WTC11 (cell line): ENCODE measurements around the gene TAMALIN. TPM values are rescaled to one million over a fixed set of nuclear protein-coding genes. Genes with fewer than 3 reads are reported as not detected.

ENCODE experiments used
- ATAC-seq: fragments of 200-7000 bp; cut with Tn5 transposase; 2 replicates; pipeline ENCODE4 v1.10.0; 2021; ENCODE audit warnings: mild to moderate bottlenecking, moderate library complexity
- CTCF ChIA-PET: fragments of 300-600 bp; sonication (Branson Sonifier 250); formaldehyde crosslinking; loops from one replicate; lab custom pipeline; 2021; ENCODE audit warnings: antibody characterized with exemption; lab: Charles Lee
- POLR2A ChIA-PET: fragments of 350-600 bp; sonication (Branson Sonifier 250); formaldehyde crosslinking; loops from one replicate; lab custom pipeline; 2021; ENCODE audit warnings: antibody characterized with exemption; lab: Charles Lee
- DNase-seq: peaks from one replicate; pipeline ENCODE4 v3.0.0; 2021; ENCODE audit warnings: low spot score
- H3K27ac Mint-ChIP-seq: 2 replicates; pipeline ENCODE4 v1.8.0; 2021; ENCODE audit warnings: mixed read lengths
- H3K27me3 Mint-ChIP-seq: 2 replicates; pipeline ENCODE4 v1.8.0; 2021; ENCODE audit warnings: low read depth, mild to moderate bottlenecking, moderate library complexity, mixed read lengths
- H3K36me3 Mint-ChIP-seq: 2 replicates; pipeline ENCODE4 v1.8.0; 2021; ENCODE audit warnings: mixed read lengths
- H3K4me1 Mint-ChIP-seq: 2 replicates; pipeline ENCODE4 v1.8.0; 2022; ENCODE audit warnings: mixed read lengths
- H3K4me3 Mint-ChIP-seq: 2 replicates; pipeline ENCODE4 v1.8.0; 2021; ENCODE audit warnings: mild to moderate bottlenecking, moderate library complexity, mixed read lengths
- H3K9me3 Mint-ChIP-seq: 2 replicates; pipeline ENCODE4 v1.8.0; 2021; ENCODE audit warnings: mixed read lengths
- CREM ChIP-seq: sonication (generic); formaldehyde crosslinking; IDR thresholded peaks from 2 replicates; pipeline ENCODE4 v1.8.1; 2022; ENCODE audit warnings: mild to moderate bottlenecking, missing genetic modification reagents, moderate library complexity
- ESRRA ChIP-seq: sonication (generic); formaldehyde crosslinking; IDR thresholded peaks from 2 replicates; pipeline ENCODE4 v1.8.1; 2022; ENCODE audit warnings: mild to moderate bottlenecking, missing genetic modification reagents, borderline replicate concordance
- ETV6 ChIP-seq: sonication (generic); formaldehyde crosslinking; IDR thresholded peaks from 2 replicates; pipeline ENCODE4 v1.8.1; 2022; ENCODE audit warnings: mild to moderate bottlenecking, missing genetic modification reagents
- GTF2I ChIP-seq: fragments of 250-450 bp; sonication (Bioruptor Pico); conservative IDR thresholded peaks from 2 replicates; pipeline ENCODE4 v1.4.0; 2021; ENCODE audit warnings: mild to moderate bottlenecking
- JAZF1 ChIP-seq: fragments of 250-450 bp; sonication (Bioruptor Pico); IDR thresholded peaks from 2 replicates; pipeline ENCODE4 v1.9.0; 2021; ENCODE audit warnings: moderate library complexity, mild to moderate bottlenecking, inconsistent platforms
- JUN ChIP-seq: sonication (generic); formaldehyde crosslinking; IDR thresholded peaks from 2 replicates; pipeline ENCODE4 v1.8.0; 2023; ENCODE audit warnings: mild to moderate bottlenecking, missing genetic modification reagents
- MXD4 ChIP-seq: fragments of 250-450 bp; sonication (Bioruptor Pico); IDR thresholded peaks from 2 replicates; pipeline ENCODE4 v1.8.0; 2021; ENCODE audit warnings: mild to moderate bottlenecking, moderate library complexity, borderline replicate concordance
- NR1H2 ChIP-seq: sonication (generic); formaldehyde crosslinking; IDR thresholded peaks from 2 replicates; pipeline ENCODE4 v1.9.0; 2021; ENCODE audit warnings: mild to moderate bottlenecking, moderate library complexity, missing genetic modification reagents
- NR2C2 ChIP-seq: sonication (generic); formaldehyde crosslinking; IDR thresholded peaks from 2 replicates; pipeline ENCODE4 v1.8.0; 2022; ENCODE audit warnings: mild to moderate bottlenecking, missing genetic modification reagents
- SMAD4 ChIP-seq: sonication (generic); formaldehyde crosslinking; IDR thresholded peaks from 2 replicates; pipeline ENCODE4 v1.8.0; 2022; ENCODE audit warnings: mild to moderate bottlenecking, missing genetic modification reagents
- ZNF232 ChIP-seq: sonication (generic); formaldehyde crosslinking; IDR thresholded peaks from 2 replicates; pipeline ENCODE4 v1.8.0; 2022; ENCODE audit warnings: mild to moderate bottlenecking, missing genetic modification reagents
- ZNF317 ChIP-seq: sonication (generic); formaldehyde crosslinking; IDR thresholded peaks from 2 replicates; pipeline ENCODE4 v1.8.1; 2023; ENCODE audit warnings: low read depth, mild to moderate bottlenecking, moderate library complexity, missing genetic modification reagents, borderline replicate concordance
- total RNA-seq: library from RNA; stranded (reverse); gene quantifications from 3 replicates; pipeline ENCODE4 v1.2.3, GENCODE V29; 2021
- TF ChIP-seq, protein P1 (sequence below): sonication (generic); formaldehyde crosslinking; IDR thresholded peaks from 2 replicates; pipeline ENCODE4 v1.8.1; 2022; ENCODE audit warnings: low read depth, mild to moderate bottlenecking, moderate library complexity, missing genetic modification reagents, borderline replicate concordance
- TF ChIP-seq, protein P2 (sequence below): sonication (generic); formaldehyde crosslinking; IDR thresholded peaks from 2 replicates; pipeline ENCODE4 v1.8.1; 2022; ENCODE audit warnings: mild to moderate bottlenecking, moderate library complexity, missing genetic modification reagents
- TF ChIP-seq, protein P3 (sequence below): fragments of 250-450 bp; sonication (Bioruptor Pico); IDR thresholded peaks from 2 replicates; pipeline ENCODE4 v1.9.0; 2021; ENCODE audit warnings: mild to moderate bottlenecking
- TF ChIP-seq, protein P4 (sequence below): sonication (generic); formaldehyde crosslinking; IDR thresholded peaks from 2 replicates; pipeline ENCODE4 v1.8.1; 2022; ENCODE audit warnings: low read depth, missing genetic modification reagents, borderline replicate concordance
- TF ChIP-seq, protein P5 (sequence below): sonication (generic); formaldehyde crosslinking; IDR thresholded peaks from 2 replicates; pipeline ENCODE4 v1.8.1; 2022; ENCODE audit warnings: mild to moderate bottlenecking, missing genetic modification reagents, moderate library complexity, borderline replicate concordance
- TF ChIP-seq, protein P6 (sequence below): sonication (generic); formaldehyde crosslinking; IDR thresholded peaks from 2 replicates; pipeline ENCODE4 v1.8.0; 2022; ENCODE audit warnings: mild to moderate bottlenecking, missing genetic modification reagents
- TF ChIP-seq, protein P7 (sequence below): sonication (generic); formaldehyde crosslinking; IDR thresholded peaks from 2 replicates; pipeline ENCODE4 v1.8.1; 2022; ENCODE audit warnings: missing genetic modification reagents, borderline replicate concordance

Gene TAMALIN
- total RNA-seq, 1 experiment from 2014 or later, result 6.1 TPM

DNA sequence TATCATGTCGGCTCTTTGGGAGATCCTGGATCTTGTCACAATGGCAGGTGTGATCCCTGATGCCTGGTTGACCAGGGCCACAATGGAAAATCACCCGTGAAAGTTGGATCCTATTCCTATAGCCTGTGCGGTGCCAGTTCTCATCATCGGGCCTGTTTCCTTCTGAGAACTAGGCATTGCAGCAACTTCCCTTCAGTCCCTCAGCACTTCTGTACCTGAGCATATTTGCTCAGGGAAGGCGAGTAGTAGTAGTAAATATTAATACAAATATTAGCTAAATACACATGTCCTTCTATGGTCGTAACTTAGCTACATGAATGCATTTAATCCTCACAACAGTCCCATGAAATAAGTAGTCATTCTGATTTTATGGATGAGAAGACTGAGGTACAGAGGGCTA lies 22.1 kb upstream of the TAMALIN start:
- Mint-ChIP-seq H3K27ac (no peak overlapping the region), H3K4me1 (no peaks in the 10 kb centered on the region), H3K36me3 (peaks cover 37% of the 10 kb centered on the region), H3K4me3 (no peak overlapping the region), H3K9me3 (no peaks in the 10 kb centered on the region), H3K27me3 (no peaks in the 10 kb centered on the region)
- ATAC-seq (no peak), DNase-seq (no peak)
- CTCF ChIA-PET, result interaction anchor here (1.7 to 38.0 kb wide), 3 partner anchors 8 to 39 kb away, joined by 7 to 1431 read pairs (median 7); no protein-coding TSS in a partner anchor
- TF ChIP-seq, protein P1, sequence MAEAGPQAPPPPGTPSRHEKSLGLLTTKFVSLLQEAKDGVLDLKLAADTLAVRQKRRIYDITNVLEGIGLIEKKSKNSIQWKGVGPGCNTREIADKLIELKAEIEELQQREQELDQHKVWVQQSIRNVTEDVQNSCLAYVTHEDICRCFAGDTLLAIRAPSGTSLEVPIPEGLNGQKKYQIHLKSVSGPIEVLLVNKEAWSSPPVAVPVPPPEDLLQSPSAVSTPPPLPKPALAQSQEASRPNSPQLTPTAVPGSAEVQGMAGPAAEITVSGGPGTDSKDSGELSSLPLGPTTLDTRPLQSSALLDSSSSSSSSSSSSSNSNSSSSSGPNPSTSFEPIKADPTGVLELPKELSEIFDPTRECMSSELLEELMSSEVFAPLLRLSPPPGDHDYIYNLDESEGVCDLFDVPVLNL (CRISPR knock-in tag), result no peak
- TF ChIP-seq GTF2I (no peak), ETV6 (CRISPR knock-in tag) (no peak), ESRRA (CRISPR knock-in tag) (no peak), CREM (no peak), SMAD4 (CRISPR knock-in tag) (no peak), MXD4 (CRISPR knock-in tag) (no peak), NR2C2 (CRISPR knock-in tag) (no peak), ZNF232 (CRISPR knock-in tag) (no peak)
- TF ChIP-seq, protein P2, sequence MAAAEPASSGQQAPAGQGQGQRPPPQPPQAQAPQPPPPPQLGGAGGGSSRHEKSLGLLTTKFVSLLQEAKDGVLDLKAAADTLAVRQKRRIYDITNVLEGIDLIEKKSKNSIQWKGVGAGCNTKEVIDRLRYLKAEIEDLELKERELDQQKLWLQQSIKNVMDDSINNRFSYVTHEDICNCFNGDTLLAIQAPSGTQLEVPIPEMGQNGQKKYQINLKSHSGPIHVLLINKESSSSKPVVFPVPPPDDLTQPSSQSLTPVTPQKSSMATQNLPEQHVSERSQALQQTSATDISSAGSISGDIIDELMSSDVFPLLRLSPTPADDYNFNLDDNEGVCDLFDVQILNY (CRISPR knock-in tag), result no peak
- TF ChIP-seq, protein P3, sequence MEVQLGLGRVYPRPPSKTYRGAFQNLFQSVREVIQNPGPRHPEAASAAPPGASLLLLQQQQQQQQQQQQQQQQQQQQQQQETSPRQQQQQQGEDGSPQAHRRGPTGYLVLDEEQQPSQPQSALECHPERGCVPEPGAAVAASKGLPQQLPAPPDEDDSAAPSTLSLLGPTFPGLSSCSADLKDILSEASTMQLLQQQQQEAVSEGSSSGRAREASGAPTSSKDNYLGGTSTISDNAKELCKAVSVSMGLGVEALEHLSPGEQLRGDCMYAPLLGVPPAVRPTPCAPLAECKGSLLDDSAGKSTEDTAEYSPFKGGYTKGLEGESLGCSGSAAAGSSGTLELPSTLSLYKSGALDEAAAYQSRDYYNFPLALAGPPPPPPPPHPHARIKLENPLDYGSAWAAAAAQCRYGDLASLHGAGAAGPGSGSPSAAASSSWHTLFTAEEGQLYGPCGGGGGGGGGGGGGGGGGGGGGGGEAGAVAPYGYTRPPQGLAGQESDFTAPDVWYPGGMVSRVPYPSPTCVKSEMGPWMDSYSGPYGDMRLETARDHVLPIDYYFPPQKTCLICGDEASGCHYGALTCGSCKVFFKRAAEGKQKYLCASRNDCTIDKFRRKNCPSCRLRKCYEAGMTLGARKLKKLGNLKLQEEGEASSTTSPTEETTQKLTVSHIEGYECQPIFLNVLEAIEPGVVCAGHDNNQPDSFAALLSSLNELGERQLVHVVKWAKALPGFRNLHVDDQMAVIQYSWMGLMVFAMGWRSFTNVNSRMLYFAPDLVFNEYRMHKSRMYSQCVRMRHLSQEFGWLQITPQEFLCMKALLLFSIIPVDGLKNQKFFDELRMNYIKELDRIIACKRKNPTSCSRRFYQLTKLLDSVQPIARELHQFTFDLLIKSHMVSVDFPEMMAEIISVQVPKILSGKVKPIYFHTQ, result no peak
- TF ChIP-seq, protein P4, sequence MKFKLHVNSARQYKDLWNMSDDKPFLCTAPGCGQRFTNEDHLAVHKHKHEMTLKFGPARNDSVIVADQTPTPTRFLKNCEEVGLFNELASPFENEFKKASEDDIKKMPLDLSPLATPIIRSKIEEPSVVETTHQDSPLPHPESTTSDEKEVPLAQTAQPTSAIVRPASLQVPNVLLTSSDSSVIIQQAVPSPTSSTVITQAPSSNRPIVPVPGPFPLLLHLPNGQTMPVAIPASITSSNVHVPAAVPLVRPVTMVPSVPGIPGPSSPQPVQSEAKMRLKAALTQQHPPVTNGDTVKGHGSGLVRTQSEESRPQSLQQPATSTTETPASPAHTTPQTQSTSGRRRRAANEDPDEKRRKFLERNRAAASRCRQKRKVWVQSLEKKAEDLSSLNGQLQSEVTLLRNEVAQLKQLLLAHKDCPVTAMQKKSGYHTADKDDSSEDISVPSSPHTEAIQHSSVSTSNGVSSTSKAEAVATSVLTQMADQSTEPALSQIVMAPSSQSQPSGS (CRISPR knock-in tag), result no peak
- TF ChIP-seq, protein P5, sequence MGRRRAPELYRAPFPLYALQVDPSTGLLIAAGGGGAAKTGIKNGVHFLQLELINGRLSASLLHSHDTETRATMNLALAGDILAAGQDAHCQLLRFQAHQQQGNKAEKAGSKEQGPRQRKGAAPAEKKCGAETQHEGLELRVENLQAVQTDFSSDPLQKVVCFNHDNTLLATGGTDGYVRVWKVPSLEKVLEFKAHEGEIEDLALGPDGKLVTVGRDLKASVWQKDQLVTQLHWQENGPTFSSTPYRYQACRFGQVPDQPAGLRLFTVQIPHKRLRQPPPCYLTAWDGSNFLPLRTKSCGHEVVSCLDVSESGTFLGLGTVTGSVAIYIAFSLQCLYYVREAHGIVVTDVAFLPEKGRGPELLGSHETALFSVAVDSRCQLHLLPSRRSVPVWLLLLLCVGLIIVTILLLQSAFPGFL (CRISPR knock-in tag), result no peak
- POLR2A ChIA-PET, result no interaction called here

DNA sequence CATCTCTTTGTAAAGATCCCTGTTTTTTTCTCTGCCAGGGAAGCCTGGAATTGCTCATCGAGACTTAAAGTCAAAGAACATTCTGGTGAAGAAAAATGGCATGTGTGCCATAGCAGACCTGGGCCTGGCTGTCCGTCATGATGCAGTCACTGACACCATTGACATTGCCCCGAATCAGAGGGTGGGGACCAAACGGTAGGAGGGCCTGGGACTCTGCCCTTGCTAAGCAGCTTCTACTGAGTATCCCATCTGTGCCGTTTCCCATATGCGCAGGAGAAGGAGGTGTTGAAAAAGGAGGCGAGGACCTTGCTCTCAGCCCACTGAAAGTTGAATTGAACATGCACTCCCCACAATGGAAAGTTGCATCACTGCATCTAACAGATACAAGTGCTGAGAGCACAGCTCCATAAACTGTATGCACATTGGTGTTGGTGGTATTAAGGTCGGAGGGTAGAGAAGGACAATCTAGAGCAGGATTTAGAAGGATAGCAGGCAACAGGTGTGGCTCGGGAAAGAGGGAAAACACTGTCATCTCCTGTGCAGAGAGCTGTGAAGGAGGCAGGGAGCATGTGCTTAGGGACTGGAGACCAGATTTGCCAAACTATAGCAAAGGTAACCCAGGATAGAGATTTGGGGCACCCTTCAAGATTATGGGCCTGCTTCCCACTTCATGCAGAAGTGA lies 21.5 kb upstream of the TAMALIN start:
- ChIA-PET CTCF (interaction anchor here (1.7 to 38.0 kb wide), 3 partner anchors 8 to 38 kb away, joined by 7 to 1431 read pairs (median 7); no protein-coding TSS in a partner anchor), POLR2A (no interaction called here)
- Mint-ChIP-seq H3K4me3 (no peak overlapping the region), H3K27ac (no peak overlapping the region), H3K27me3 (no peaks in the 10 kb centered on the region), H3K36me3 (peaks cover 37% of the 10 kb centered on the region), H3K9me3 (no peaks in the 10 kb centered on the region), H3K4me1 (no peaks in the 10 kb centered on the region)
- DNase-seq, result no peak
- no peak for TF ChIP-seq JUN
- TF ChIP-seq, protein P6, sequence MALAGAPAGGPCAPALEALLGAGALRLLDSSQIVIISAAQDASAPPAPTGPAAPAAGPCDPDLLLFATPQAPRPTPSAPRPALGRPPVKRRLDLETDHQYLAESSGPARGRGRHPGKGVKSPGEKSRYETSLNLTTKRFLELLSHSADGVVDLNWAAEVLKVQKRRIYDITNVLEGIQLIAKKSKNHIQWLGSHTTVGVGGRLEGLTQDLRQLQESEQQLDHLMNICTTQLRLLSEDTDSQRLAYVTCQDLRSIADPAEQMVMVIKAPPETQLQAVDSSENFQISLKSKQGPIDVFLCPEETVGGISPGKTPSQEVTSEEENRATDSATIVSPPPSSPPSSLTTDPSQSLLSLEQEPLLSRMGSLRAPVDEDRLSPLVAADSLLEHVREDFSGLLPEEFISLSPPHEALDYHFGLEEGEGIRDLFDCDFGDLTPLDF (CRISPR knock-in tag), result no peak
- TF ChIP-seq NR2C2 (CRISPR knock-in tag), result no peak
- no peak for TF ChIP-seq JAZF1 (CRISPR knock-in tag)
- TF ChIP-seq NR1H2, result no peak
- TF ChIP-seq, protein P7, sequence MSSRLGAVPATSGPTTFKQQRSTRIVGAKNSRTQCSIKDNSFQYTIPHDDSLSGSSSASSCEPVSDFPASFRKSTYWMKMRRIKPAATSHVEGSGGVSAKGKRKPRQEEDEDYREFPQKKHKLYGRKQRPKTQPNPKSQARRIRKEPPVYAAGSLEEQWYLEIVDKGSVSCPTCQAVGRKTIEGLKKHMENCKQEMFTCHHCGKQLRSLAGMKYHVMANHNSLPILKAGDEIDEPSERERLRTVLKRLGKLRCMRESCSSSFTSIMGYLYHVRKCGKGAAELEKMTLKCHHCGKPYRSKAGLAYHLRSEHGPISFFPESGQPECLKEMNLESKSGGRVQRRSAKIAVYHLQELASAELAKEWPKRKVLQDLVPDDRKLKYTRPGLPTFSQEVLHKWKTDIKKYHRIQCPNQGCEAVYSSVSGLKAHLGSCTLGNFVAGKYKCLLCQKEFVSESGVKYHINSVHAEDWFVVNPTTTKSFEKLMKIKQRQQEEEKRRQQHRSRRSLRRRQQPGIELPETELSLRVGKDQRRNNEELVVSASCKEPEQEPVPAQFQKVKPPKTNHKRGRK, result no peak
- TF ChIP-seq ZNF317 (CRISPR knock-in tag), result no peak
- no peak for ATAC-seq
